PC-9 (cell line): ENCODE measurements around the gene LDAF1. TPM values are rescaled to one million over a fixed set of nuclear protein-coding genes. Genes with fewer than 3 reads are reported as not detected.
A peak's percentile ranks its signal among the peaks of the same experiment; 100 is the strongest.
"Not testable (repeated sequence)": the region's sequence is repeated elsewhere in the genome, so short reads cannot be mapped to it uniquely, and the experiment has no call there.

Experiments used
- BruUV-seq: library from RNA; stranded (reverse); fragments of 400-500 nt; replicated peaks from 2 replicates; lab custom pipeline; 2021; lab: Mats Ljungman, UMichigan
- CTCF ChIA-PET: fragments of 300-600 bp; sonication (Branson Sonifier 250); formaldehyde crosslinking; loops from one replicate; lab custom pipeline; 2022; ENCODE audit warnings: antibody characterized with exemption; lab: Charles Lee
- POLR2A ChIA-PET: fragments of 300-600 bp; sonication (Branson Sonifier 250); formaldehyde crosslinking; loops from one replicate; lab custom pipeline; 2022; ENCODE audit warnings: antibody characterized with exemption; ENCODE audit not compliant: unreplicated experiment; lab: Charles Lee
- DNase-seq, 2 experiments: peaks; one replicate each; pipeline versions ENCODE4 v3.0.0 to v3.0.0-alpha.2; 2015 to 2022; ENCODE audit warnings: mixed read lengths in 1 of 2
- H2AFZ ChIP-seq: fragments of 200-600 bp; sonication (generic); 2 replicates; pipeline ENCODE4 v1.8.1; 2017; ENCODE audit warnings: antibody characterized with exemption
- H3F3A ChIP-seq: fragments of 200-600 bp; sonication (generic); 2 replicates; pipeline ENCODE4 v1.8.1; 2017; ENCODE audit warnings: antibody characterized with exemption, mild to moderate bottlenecking, low read depth; ENCODE audit not compliant: insufficient read depth
- H3K27ac ChIP-seq: fragments of 200-600 bp; sonication (generic); 2 replicates; pipeline ENCODE4 v1.6.1; 2016; ENCODE audit warnings: mixed run types
- H3K27me3 ChIP-seq: fragments of 200-600 bp; sonication (generic); 2 replicates; pipeline ENCODE4 v1.6.1; 2016; ENCODE audit warnings: low read depth, mixed run types; ENCODE audit not compliant: insufficient read depth
- H3K36me3 ChIP-seq: fragments of 200-600 bp; sonication (generic); 2 replicates; pipeline ENCODE4 v1.6.1; 2016; ENCODE audit warnings: low read depth, mixed run types
- H3K4me1 ChIP-seq: fragments of 200-600 bp; sonication (generic); replicated peaks from 2 replicates; pipeline ENCODE4 v1.6.1; 2016; ENCODE audit warnings: mixed run types; ENCODE audit not compliant: insufficient read depth
- H3K4me2 ChIP-seq: fragments of 200-600 bp; sonication (generic); 2 replicates; pipeline ENCODE4 v1.6.1; 2017; ENCODE audit warnings: mixed run types
- H3K4me3 ChIP-seq: fragments of 200-600 bp; sonication (generic); 2 replicates; pipeline ENCODE4 v1.6.1; 2016; ENCODE audit warnings: mixed run types
- H3K79me2 ChIP-seq: fragments of 200-600 bp; sonication (generic); 2 replicates; pipeline ENCODE4 v1.6.1; 2017; ENCODE audit warnings: low read depth, mixed run types
- H3K9me2 ChIP-seq: fragments of 200-600 bp; sonication (generic); 2 replicates; pipeline ENCODE4 v1.8.1; 2017; ENCODE audit warnings: mild to moderate bottlenecking; ENCODE audit not compliant: insufficient read depth
- H3K9me3 ChIP-seq: fragments of 200-600 bp; sonication (generic); 2 replicates; pipeline ENCODE4 v1.8.1; 2016; ENCODE audit warnings: low read depth; ENCODE audit not compliant: insufficient read depth
- H4K20me1 ChIP-seq: fragments of 200-600 bp; sonication (generic); 2 replicates; pipeline ENCODE4 v1.8.1; 2017; ENCODE audit not compliant: insufficient read depth
- EZH2 ChIP-seq: fragments of 200-600 bp; sonication (generic); IDR thresholded peaks from 2 replicates; pipeline ENCODE4 v1.8.0; 2017; ENCODE audit warnings: antibody characterized with exemption, low read depth
- intact Hi-C: fragments of 100-400 bp; cut with micrococcal nuclease; formaldehyde crosslinking; loops from one replicate; pipeline ENCODE4 v1.10.0; 2022; ENCODE audit not compliant: unreplicated experiment
- total RNA-seq: library from RNA; stranded (reverse); gene quantifications from 2 replicates; pipeline ENCODE4 v1.2.3, GENCODE V29; 2021
- TF ChIP-seq, protein P1 (sequence below): fragments of 200-600 bp; sonication (generic); conservative IDR thresholded peaks from 2 replicates; pipeline ENCODE4 v1.6.1; 2017; ENCODE audit warnings: mixed run types, antibody characterized with exemption, mild to moderate bottlenecking, moderate library complexity

LDAF1 gene
- total RNA-seq, 1 experiment from 2014 or later = 47.6 TPM

DNA sequence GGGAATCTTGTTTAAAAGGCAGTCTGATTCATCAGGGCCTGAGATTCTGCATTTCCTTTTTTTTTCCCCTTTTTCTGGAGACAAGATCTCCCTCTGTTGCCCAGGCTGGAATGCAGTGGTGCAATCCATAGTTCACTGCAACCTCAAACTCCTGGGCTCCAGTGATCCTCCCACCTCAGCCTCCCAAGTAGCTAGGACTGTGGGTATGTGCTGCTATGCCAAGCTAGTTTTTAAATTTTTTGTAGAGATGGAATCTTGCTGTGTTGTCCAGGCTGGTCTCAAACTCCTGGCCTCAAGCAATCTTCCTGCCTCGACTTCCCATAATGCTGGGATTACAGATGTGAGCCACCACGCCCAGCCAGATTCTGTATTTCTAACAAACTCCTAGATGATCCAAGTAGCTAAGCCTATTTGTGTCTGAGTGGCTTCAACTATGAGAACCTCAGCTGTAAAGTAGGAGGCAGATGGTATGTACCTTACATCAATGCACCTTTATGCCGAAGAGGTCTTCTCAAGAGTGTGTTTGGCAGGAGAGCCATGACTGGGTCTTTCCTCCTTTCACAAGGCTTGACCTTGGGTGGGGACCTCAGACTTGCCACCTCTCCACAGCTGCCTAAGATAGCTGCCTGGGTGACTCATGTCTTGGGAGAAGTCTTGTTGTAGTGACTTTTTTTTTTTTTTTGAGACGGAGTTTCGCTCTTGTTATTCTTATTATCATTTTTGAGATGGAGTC lies 10.9 kb downstream of the LDAF1 start:
- no peaks in the 10 kb centered on the region for H3K9me2 ChIP-seq
- DNase-seq = peak in 1 of 2 experiments; percentile 61
- no peak overlapping the region for H3K27ac ChIP-seq
- CTCF ChIA-PET = interaction anchor here (0.5 kb wide), 1 partner anchor 72 kb away, joined by 3 read pairs; no protein-coding TSS in a partner anchor
- no peak overlapping the region for H3K4me3 ChIP-seq
- H3K27me3 ChIP-seq = no peaks in the 10 kb centered on the region
- 0 out of 2 replicates have a peak, but pooled peaks cover 3% of the 10 kb centered on the region for H3K79me2 ChIP-seq
- H2AFZ ChIP-seq = no peak overlapping the region
- H4K20me1 ChIP-seq = no peaks in the 10 kb centered on the region
- H3K9me3 ChIP-seq = no peaks in the 10 kb centered on the region
- no peak overlapping the region for H3K4me2 ChIP-seq
- H3F3A ChIP-seq = no peaks in the 10 kb centered on the region; the same call in 1 of the 2 replicates
- H3K36me3 ChIP-seq = peaks cover 26% of the 10 kb centered on the region
- H3K4me1 ChIP-seq = no peaks in the 10 kb centered on the region
- no peak for TF ChIP-seq EZH2
- TF ChIP-seq, protein P1, sequence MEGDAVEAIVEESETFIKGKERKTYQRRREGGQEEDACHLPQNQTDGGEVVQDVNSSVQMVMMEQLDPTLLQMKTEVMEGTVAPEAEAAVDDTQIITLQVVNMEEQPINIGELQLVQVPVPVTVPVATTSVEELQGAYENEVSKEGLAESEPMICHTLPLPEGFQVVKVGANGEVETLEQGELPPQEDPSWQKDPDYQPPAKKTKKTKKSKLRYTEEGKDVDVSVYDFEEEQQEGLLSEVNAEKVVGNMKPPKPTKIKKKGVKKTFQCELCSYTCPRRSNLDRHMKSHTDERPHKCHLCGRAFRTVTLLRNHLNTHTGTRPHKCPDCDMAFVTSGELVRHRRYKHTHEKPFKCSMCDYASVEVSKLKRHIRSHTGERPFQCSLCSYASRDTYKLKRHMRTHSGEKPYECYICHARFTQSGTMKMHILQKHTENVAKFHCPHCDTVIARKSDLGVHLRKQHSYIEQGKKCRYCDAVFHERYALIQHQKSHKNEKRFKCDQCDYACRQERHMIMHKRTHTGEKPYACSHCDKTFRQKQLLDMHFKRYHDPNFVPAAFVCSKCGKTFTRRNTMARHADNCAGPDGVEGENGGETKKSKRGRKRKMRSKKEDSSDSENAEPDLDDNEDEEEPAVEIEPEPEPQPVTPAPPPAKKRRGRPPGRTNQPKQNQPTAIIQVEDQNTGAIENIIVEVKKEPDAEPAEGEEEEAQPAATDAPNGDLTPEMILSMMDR = no peak
- POLR2A ChIA-PET = interaction anchor here (0.6 kb wide), 1 partner anchor 16 kb away, joined by 11 read pairs; no protein-coding TSS in a partner anchor
- intact Hi-C loops = no loop called here
- no TSS peak for BruUV-seq

DNA sequence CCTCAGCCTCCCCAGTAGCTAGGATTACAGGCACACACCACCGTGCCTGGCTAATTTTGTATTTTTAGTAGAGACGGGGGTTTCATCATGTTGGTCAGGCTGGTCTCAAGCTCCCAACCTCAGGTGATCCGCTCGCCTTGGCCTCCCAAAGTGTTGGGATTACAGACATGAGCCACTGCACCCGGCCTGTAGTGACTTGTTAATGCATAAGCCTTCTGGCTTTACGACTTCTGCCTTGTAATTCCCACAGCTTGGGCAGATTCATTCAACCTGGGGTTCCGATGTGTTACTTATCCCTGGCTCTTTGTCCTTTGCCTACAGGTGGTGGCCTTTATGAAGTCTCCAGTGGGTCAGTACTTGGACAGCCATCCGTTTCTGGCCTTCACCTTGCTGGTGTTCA lies 11.6 kb downstream of the LDAF1 start:
- not testable (repeated sequence) for DNase-seq, BruUV-seq

DNA sequence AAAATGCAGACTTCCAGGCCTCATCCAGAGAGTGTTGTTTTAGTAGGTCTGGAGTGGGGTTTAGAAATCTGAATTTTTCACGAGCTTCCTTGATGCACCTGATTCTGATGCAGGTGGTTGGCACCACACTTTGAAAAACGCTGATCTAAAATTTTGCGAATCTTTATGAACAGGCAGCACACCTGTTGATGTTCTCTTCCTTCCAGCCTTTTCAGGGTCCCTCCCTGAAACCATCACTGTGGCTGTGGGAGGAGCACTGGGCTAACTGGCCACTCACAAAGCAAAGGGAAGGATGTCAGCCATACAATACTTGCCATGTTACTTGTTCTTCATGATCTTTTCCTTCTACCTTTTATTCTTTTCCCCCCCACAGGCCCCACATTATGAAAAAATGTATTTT lies 14.2 kb downstream of the LDAF1 start:
- H3K27me3 ChIP-seq = no peaks in the 10 kb centered on the region
- intact Hi-C loops = no loop called here
- no peak overlapping the region for H3K4me2 ChIP-seq
- no TSS peak for BruUV-seq
- no peak overlapping the region for H2AFZ ChIP-seq
- no peak overlapping the region for H3K4me3 ChIP-seq
- H3K36me3 ChIP-seq = peaks cover 34% of the 10 kb centered on the region
- no peaks in the 10 kb centered on the region for H3K9me3 ChIP-seq
- H3K27ac ChIP-seq = no peak overlapping the region
- H4K20me1 ChIP-seq = no peaks in the 10 kb centered on the region
- no peaks in the 10 kb centered on the region; the same call in 1 of the 2 replicates for H3F3A ChIP-seq
- CTCF ChIA-PET = no interaction called here
- no peak for DNase-seq
- no peaks in the 10 kb centered on the region for H3K4me1 ChIP-seq
- no peaks in the 10 kb centered on the region for H3K9me2 ChIP-seq
- 0 out of 2 replicates have a peak, but pooled peaks cover 3% of the 10 kb centered on the region for H3K79me2 ChIP-seq
- TF ChIP-seq, protein P1 = no peak
- no peak for TF ChIP-seq EZH2
- POLR2A ChIA-PET = interaction anchor here (0.6 kb wide), 1 partner anchor 138 kb away, joined by 3 read pairs; no protein-coding TSS in a partner anchor

More for the DNA sequence above, 11.6 kb downstream of the LDAF1 start:
- CTCF ChIA-PET, H3K9me3 ChIP-seq, H3K4me1 ChIP-seq, H3K4me2 ChIP-seq, intact Hi-C loops, H3K79me2 ChIP-seq, POLR2A ChIA-PET, H2AFZ ChIP-seq, H3K4me3 ChIP-seq, H3F3A ChIP-seq, H4K20me1 ChIP-seq, H3K27ac ChIP-seq, H3K27me3 ChIP-seq, H3K9me2 ChIP-seq: not testable (repeated sequence)
- peaks cover 28% of the 10 kb centered on the region for H3K36me3 ChIP-seq
